HEK293 (cell line): ENCODE results near the gene DLG1.

ENCODE experiments used
- CTCF ChIP-seq: fragments of 450-650 bp; formaldehyde crosslinking; IDR thresholded peaks from 2 replicates; pipeline ENCODE4 v1.5.1; 2016; ENCODE audit warnings: missing biosample characterization, missing genetic modification characterization
- KLF10 ChIP-seq: fragments of 450-650 bp; IDR thresholded peaks from 2 replicates; pipeline ENCODE4 v1.5.1; 2018; ENCODE audit warnings: missing biosample characterization, mild to moderate bottlenecking, missing genetic modification characterization
- OSR2 ChIP-seq: fragments of 450-650 bp; formaldehyde crosslinking; IDR thresholded peaks from 2 replicates; pipeline ENCODE4 v1.5.1; 2016; ENCODE audit warnings: missing biosample characterization, missing genetic modification characterization
- OVOL3 ChIP-seq: fragments of 450-650 bp; formaldehyde crosslinking; IDR thresholded peaks from 2 replicates; pipeline ENCODE4 v1.5.1; 2016; ENCODE audit warnings: missing biosample characterization, missing genetic modification characterization
- PRDM1 ChIP-seq: fragments of 450-650 bp; formaldehyde crosslinking; IDR thresholded peaks from 2 replicates; pipeline ENCODE4; 2016; ENCODE audit warnings: missing biosample characterization, missing genetic modification characterization
- REST ChIP-seq: fragments of 450-650 bp; formaldehyde crosslinking; IDR thresholded peaks from 2 replicates; pipeline ENCODE4 v1.5.1; 2016; ENCODE audit warnings: missing biosample characterization, missing genetic modification characterization
- ZBTB17 ChIP-seq: fragments of 450-650 bp; formaldehyde crosslinking; IDR thresholded peaks from 2 replicates; pipeline ENCODE4 v1.5.1; 2016; ENCODE audit warnings: missing biosample characterization, missing genetic modification characterization
- ZNF239 ChIP-seq: fragments of 450-650 bp; formaldehyde crosslinking; IDR thresholded peaks from 2 replicates; pipeline ENCODE4 v1.5.1; 2016; ENCODE audit warnings: missing biosample characterization, missing genetic modification characterization
- ZNF501 ChIP-seq: fragments of 450-650 bp; formaldehyde crosslinking; IDR thresholded peaks from 2 replicates; pipeline ENCODE4 v1.5.1; 2016; ENCODE audit warnings: missing biosample characterization, missing genetic modification characterization
- ZNF549 ChIP-seq: fragments of 450-650 bp; IDR thresholded peaks from 2 replicates; pipeline ENCODE4 v1.5.1; 2018; ENCODE audit warnings: missing biosample characterization, missing genetic modification characterization, mild to moderate bottlenecking, inconsistent platforms, moderate library complexity
- ZNF600 ChIP-seq: fragments of 450-650 bp; formaldehyde crosslinking; IDR thresholded peaks from 2 replicates; pipeline ENCODE4 v1.5.1; 2016; ENCODE audit warnings: missing biosample characterization, missing genetic modification characterization
- ZNF629 ChIP-seq: fragments of 450-650 bp; formaldehyde crosslinking; IDR thresholded peaks from 2 replicates; pipeline ENCODE4 v1.5.1; 2017; ENCODE audit warnings: missing biosample characterization, missing genetic modification characterization
- ZSCAN23 ChIP-seq: fragments of 450-650 bp; formaldehyde crosslinking; IDR thresholded peaks from 2 replicates; pipeline ENCODE4 v1.5.1; 2016; ENCODE audit warnings: missing biosample characterization, missing genetic modification characterization

DNA sequence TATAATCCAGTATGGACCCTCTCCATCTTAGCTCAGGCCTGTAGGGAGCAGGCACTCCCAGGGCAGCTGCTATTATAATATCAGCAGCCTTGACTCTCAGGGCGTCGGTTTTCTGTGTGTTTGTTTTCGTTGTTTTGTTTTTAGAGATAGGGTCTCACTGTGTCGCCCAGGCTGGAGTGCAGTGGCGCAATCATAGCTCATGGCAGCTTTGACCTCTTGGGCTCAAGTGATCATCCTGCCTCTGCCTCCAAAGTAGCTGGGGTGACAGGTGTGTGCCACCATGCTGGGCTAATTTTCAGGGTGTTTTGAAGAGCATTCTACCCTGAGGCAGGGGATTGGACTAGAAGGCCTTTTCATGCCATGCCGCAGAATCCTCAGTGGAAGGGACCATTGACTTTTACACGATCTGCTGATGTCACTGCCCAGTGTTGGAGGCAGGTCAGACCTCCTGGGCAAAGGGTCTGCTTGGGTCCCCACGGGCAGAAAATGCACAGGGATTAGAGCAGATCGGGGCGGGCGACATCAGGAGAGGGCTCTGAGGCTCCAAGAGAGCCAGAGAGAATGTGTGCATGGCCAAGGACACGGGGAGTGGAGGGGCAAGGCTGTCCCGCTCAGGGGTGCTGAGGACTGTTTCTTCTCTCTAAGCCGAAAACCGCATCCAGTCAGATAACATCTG is 276.5 kb downstream of the DLG1 start:
- no peak for TF ChIP-seq ZBTB17 (tag by site-specific recombination)
- no peak for TF ChIP-seq OSR2 (tag by site-specific recombination)
- TF ChIP-seq ZNF549 (tag by site-specific recombination): no peak
- no peak for TF ChIP-seq ZSCAN23
- no peak for TF ChIP-seq CTCF (tag by site-specific recombination)
- no peak for TF ChIP-seq ZNF600 (tag by site-specific recombination)
- no peak for TF ChIP-seq ZNF501
- no peak for TF ChIP-seq ZNF629
- TF ChIP-seq ZNF239 (tag by site-specific recombination): no peak
- no peak for TF ChIP-seq OVOL3 (tag by site-specific recombination)
- TF ChIP-seq PRDM1: no peak
- TF ChIP-seq KLF10 (tag by site-specific recombination): no peak
- no peak for TF ChIP-seq REST (tag by site-specific recombination)
